ENCODE results near the gene DHX57.

DNA sequence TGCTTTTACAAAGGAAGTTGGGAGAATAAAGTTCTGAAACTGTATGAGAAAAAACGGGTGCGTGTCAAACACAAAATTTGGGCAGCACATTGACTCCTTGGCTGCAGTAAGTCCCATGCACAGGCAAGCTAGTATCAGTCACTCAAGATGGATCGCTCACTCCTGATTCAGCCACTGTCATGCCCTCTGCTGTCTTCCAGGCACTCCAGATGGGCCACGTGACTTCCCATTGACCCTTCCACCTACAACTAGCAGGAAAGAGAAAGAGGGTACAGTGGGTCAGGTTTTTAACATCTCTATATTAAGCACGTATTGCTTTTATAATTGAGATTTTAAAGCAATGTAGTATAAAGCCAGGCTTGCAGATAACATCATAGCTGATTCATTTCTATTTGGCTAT, 22.5 kb upstream of the DHX57 start:
- TF ChIP-seq, protein P1, sequence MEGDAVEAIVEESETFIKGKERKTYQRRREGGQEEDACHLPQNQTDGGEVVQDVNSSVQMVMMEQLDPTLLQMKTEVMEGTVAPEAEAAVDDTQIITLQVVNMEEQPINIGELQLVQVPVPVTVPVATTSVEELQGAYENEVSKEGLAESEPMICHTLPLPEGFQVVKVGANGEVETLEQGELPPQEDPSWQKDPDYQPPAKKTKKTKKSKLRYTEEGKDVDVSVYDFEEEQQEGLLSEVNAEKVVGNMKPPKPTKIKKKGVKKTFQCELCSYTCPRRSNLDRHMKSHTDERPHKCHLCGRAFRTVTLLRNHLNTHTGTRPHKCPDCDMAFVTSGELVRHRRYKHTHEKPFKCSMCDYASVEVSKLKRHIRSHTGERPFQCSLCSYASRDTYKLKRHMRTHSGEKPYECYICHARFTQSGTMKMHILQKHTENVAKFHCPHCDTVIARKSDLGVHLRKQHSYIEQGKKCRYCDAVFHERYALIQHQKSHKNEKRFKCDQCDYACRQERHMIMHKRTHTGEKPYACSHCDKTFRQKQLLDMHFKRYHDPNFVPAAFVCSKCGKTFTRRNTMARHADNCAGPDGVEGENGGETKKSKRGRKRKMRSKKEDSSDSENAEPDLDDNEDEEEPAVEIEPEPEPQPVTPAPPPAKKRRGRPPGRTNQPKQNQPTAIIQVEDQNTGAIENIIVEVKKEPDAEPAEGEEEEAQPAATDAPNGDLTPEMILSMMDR (IDR thresholded peaks at IDR 0.05; ENCODE audit: extremely low read depth in 1 of 2, insufficient read depth in 1 of 2, low read depth in 1 of 2, low read length in 2 of 2): no peak
- no peak for TF ChIP-seq POLR2A (IDR thresholded peaks at IDR 0.05; ENCODE audit: low read depth, low read length)
- no peak for TF ChIP-seq POLR2AphosphoS5 (IDR thresholded peaks at IDR 0.05; ENCODE audit: insufficient read depth, low read depth, low read length)
